Heart right ventricle (tissue), 16 donors: Measurements from ENCODE around the gene TNFRSF14. TPM values are rescaled to one million over a fixed set of nuclear protein-coding genes. Genes with fewer than 3 reads are reported as not detected.

Experiments
- ATAC-seq, 8 donors: fragments of 200-7000 bp; cut with Tn5 transposase; one replicate each; pipeline ENCODE4 v1.9.1; 2020; ENCODE audit warnings: mild to moderate bottlenecking in 8 of 8, moderate library complexity in 8 of 8, moderate number of reproducible peaks in 1 of 8
- DNase-seq, 2 donors: peaks; one replicate each; pipeline ENCODE4 v3.0.0-alpha.2; 2020
- H3K27ac ChIP-seq, 10 donors: fragments of 200-600 bp; sonication (generic) in 2 of 10; one replicate each; pipeline versions ENCODE4 v1.5.0 to v1.8.0; 2020 to 2022; ENCODE audit warnings: mild to moderate bottlenecking in 3 of 10
- H3K27me3 ChIP-seq, 7 donors: fragments of 200-600 bp; one replicate each; pipeline ENCODE4 v1.8.0; 2021 to 2022; ENCODE audit warnings: mild to moderate bottlenecking in 2 of 7
- H3K36me3 ChIP-seq, 9 donors: fragments of 200-600 bp; sonication (generic) in 1 of 9; one replicate each; pipeline versions ENCODE4 v1.5.0 to v1.8.0; 2020 to 2022; ENCODE audit warnings: mild to moderate bottlenecking in 2 of 9
- H3K4me1 ChIP-seq, 9 donors: fragments of 200-600 bp; sonication (generic) in 1 of 9; one replicate each; pipeline versions ENCODE4 v1.5.0 to v1.8.0; 2020 to 2022; ENCODE audit warnings: mild to moderate bottlenecking in 4 of 9
- H3K4me3 ChIP-seq, 10 donors: fragments of 200-600 bp; sonication (generic) in 2 of 10; one replicate each; pipeline versions ENCODE4 v1.5.0 to v1.8.0; 2020 to 2022; ENCODE audit warnings: mild to moderate bottlenecking in 7 of 10, moderate library complexity in 2 of 10
- H3K9me3 ChIP-seq, 11 donors: fragments of 200-600 bp in 10 of 11; sonication (generic) in 2 of 11; one replicate each; pipeline versions ENCODE4 v1.5.0 to v1.8.0; 2013 to 2022; ENCODE audit warnings: mild to moderate bottlenecking in 2 of 11, control low read depth in 1 of 11, moderate library complexity in 1 of 11
- WGBS, 2 donors: extraction: QIAGEN DNeasy Blood & Tissue Kit; methylation state at CpG; one replicate each; pipeline ENCODE4 v1.1.7; 2013; ENCODE audit warnings: inconsistent platforms in 1 of 2; 5-methylcytosine and 5-hydroxymethylcytosine counted together
- intact Hi-C, 10 donors: fragments of 100-400 bp; cut with DNase I; formaldehyde crosslinking; loops; one replicate each; pipeline versions ENCODE4 v1.11.1 to v1.14.2; 2022
- polyA plus RNA-seq, 2 donors: library from polyadenylated mRNA; stranded (reverse); fragments of 200-250 nt; gene quantifications; one replicate each; pipeline ENCODE4 v1.2.3, GENCODE V29; 2013
- total RNA-seq, 10 donors: library from RNA; stranded (reverse); fragmentation: NEBNext Ultra II Directional in 3 of 10; extraction: Animal tissue kit (Norgen Biotek cat#: 25700) in 3 of 10; gene quantifications; one replicate each; pipeline versions ENCODE4 v1.2.1 to v1.2.4, GENCODE V29; 2021 to 2023
- TF ChIP-seq, protein P1 (sequence below), 9 donors: fragments of 200-600 bp; sonication (generic) in 2 of 9; IDR thresholded peaks; one replicate each; pipeline versions ENCODE4 v1.5.0 to v1.8.0; 2021 to 2022; ENCODE audit warnings: antibody characterized with exemption in 9 of 9, mild to moderate bottlenecking in 5 of 9, moderate library complexity in 1 of 9
- donor health status: Arrhythmogenic right ventricular cardiomyopathy.
- donor health status: ischemic (EF 13 %, LVEDD 7.1; RV severe dilation, severe dysfunction).
- donor health status: healthy with polysubstance abuse.
- donor health status: DM: no; HTN: yes; CAD: no.
- donor health status: DM: no; HTN: no; CAD: no.
- donor health status: ischemic (EF 25% LVEDD 6.9; RV normal size, moderate dysfunction).
- donor health status: ischemic (EF 25% LVEDD 5.7; RV mildly dilated, moderate dysfunction).
- donor health status: healthy.
- donor health status: DM: yes; HTN: yes; CAD: no.
- donor health status: Ischemic cardiomyopathy.
- donor health status: ischemic (EF 35%, LVEDD 5.7; RV mildly dilated, moderate dysfunction).
- donor health status: nonischemic (EF 11% LVEDD 7.7; RV severe dilation, severe dysfunction).
- donor health status: DM: yes; HTN: yes; CAD: no.
- donor health status: PGD.
- donor health status: ischemic (EF 29% LVEDD 5.4; RV normal size, mild dysfunction).
- donor health status: nonischemic (EF 23%, LVEDD 6.1; RV moderate dilation, normal function).

The TNFRSF14 gene
- total and polyA plus RNA-seq, 12 donors, result 7.5 to 59.6 (median 14.7) TPM

DNA sequence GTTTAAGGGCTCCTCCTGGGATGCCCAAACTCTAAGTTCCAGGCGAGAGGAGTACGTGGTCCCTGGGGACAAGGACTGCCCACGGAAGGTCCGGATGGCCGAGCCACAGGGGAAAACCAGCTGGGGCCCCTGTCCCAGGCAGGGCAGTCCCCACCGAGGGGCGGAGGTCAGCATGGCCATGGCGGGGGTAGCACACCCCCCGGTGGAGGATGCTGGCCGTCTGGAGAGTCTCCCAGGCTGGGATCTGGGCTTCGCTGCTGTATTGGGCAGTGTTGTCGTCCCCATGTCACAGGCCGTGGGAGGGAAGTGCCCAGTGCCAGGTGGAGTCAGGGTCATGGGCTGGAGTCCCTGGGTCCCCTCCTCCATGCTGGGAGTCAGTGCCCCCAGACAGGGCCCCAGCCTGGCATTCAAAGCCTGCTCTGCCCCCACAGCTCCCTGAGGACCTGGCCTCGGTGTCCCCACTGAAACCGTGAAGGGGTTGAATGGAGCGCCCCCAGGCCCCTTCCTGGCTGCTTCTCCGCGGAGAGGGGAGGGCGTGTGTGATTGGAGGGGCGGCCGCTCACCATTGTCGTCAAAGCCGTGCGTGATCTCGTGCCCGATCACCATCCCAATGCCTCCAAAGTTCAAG is 37.2 kb downstream of the TNFRSF14 start:
- peaks cover 0 to 8% (median 2%) of the 10 kb centered on the region in 11 donors for H3K9me3 ChIP-seq
- H3K4me1 ChIP-seq, result peaks cover 0 to 16% (median 11%) of the 10 kb centered on the region in 9 donors
- peaks cover 0 to 26% (median 0%) of the 10 kb centered on the region in 7 donors for H3K27me3 ChIP-seq
- H3K36me3 ChIP-seq, result peaks cover 0 to 8% (median 0%) of the 10 kb centered on the region in 9 donors
- H3K27ac ChIP-seq, result no peak overlapping the region
- H3K4me3 ChIP-seq, result peak overlapping the region in 6 of 10 donors; percentile 14 to 51 (median 38)
- TF ChIP-seq, protein P1, sequence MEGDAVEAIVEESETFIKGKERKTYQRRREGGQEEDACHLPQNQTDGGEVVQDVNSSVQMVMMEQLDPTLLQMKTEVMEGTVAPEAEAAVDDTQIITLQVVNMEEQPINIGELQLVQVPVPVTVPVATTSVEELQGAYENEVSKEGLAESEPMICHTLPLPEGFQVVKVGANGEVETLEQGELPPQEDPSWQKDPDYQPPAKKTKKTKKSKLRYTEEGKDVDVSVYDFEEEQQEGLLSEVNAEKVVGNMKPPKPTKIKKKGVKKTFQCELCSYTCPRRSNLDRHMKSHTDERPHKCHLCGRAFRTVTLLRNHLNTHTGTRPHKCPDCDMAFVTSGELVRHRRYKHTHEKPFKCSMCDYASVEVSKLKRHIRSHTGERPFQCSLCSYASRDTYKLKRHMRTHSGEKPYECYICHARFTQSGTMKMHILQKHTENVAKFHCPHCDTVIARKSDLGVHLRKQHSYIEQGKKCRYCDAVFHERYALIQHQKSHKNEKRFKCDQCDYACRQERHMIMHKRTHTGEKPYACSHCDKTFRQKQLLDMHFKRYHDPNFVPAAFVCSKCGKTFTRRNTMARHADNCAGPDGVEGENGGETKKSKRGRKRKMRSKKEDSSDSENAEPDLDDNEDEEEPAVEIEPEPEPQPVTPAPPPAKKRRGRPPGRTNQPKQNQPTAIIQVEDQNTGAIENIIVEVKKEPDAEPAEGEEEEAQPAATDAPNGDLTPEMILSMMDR (IDR thresholded peaks at IDR 0.05), result no peak
- peak in 1 of 2 donors; percentile 10 for DNase-seq
- WGBS, 2 donors, result 57 to 62% methylated on average over 26 of the region's 26 CpGs
- no peak for ATAC-seq
- intact Hi-C loops, result loop anchor here in 3 of 10 donors (5.0 to 10.0 kb wide), 2 partner anchors 44 to 51 kb away; no protein-coding TSS in a partner anchor

DNA sequence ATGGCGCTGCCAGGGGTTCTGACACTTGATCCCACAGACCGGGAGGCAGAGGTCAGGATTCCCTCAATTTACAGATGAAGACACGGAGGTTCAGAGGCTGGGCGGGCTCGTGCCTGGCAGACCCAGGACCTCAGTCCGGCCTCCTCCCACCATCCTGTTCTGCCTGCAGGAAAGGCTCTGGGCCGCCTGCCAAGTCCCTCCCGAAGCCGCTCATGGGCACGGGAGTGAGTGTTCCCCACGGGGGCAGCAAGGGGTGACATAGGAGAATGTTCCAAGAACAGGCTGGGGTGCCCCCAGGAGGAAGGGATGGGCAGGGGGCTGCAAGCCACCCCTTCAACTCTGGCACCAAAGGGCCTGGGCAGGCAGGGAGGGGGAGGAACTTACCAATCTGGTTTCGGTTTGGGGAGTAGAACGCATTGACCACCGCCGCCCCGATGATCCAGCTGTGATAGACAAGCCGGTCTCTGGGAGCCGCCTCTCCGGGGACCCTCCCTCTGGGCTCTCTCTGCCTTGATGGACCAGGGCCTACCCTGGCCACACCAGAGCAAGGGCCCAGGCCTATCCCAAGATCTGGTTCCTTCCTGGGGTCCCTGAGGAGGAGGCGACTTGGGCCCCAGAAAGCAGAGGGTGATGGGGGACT is 38.0 kb downstream of the TNFRSF14 start:
- Histone ChIP-seq H3K4me1 (peaks cover 0 to 16% (median 11%) of the 10 kb centered on the region in 9 donors), H3K9me3 (peaks cover 0 to 15% (median 9%) of the 10 kb centered on the region in 11 donors), H3K36me3 (peaks cover 0 to 8% (median 0%) of the 10 kb centered on the region in 9 donors), H3K27me3 (peaks cover 0 to 26% (median 0%) of the 10 kb centered on the region in 7 donors), H3K27ac (peak overlapping the region in 1 of 10 donors; percentile 6), H3K4me3 (peak overlapping the region in 9 of 10 donors; percentile 6 to 51 (median 34))
- ATAC-seq (peak in 6 of 8 donors; percentile 19 to 78 (median 64)), DNase-seq (peak; percentile 68 to 77)
- TF ChIP-seq, protein P1 (IDR thresholded peaks at IDR 0.05), result no peak
- intact Hi-C loops, result loop anchor here in 3 of 10 donors (5.0 to 10.0 kb wide), 2 partner anchors 43 to 51 kb away; no protein-coding TSS in a partner anchor
- 34 to 60% methylated on average over 20 of the region's 20 CpGs for WGBS, 2 donors

DNA sequence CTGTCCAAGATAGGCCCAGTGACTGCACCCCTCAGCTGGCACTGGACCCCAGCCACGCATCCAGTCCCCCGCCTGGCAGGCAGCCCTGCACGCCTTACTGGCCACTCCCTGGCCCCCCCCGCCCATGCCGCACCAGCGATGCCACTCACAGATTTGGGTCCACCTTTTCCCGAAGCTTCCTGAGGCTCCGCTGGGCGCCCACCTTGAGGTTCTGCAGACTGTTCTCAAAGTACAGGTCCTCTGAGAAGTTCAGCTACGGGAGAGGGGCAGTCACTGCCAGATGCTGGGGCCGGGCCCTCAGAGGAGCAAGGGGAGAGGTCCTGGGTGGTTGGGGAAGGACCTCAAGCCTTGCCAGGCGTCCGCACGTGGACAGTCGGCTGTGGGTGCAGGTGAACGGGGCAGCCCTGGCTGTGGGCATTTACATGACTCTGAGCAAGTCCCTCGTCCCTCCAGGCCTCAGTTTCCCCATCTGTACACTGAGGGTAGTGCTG is 38.5 kb downstream of the TNFRSF14 start:
- Histone ChIP-seq H3K27ac (no peak overlapping the region), H3K9me3 (peaks cover 0 to 21% (median 9%) of the 10 kb centered on the region in 11 donors), H3K36me3 (peaks cover 0 to 3% (median 0%) of the 10 kb centered on the region in 9 donors), H3K4me3 (peak overlapping the region in 1 of 10 donors; percentile 51), H3K27me3 (peaks cover 0 to 26% (median 0%) of the 10 kb centered on the region in 7 donors), H3K4me1 (peaks cover 0 to 16% (median 11%) of the 10 kb centered on the region in 9 donors)
- DNase-seq (peak in 1 of 2 donors; percentile 20), ATAC-seq (peak in 1 of 8 donors; percentile 3)
- TF ChIP-seq, protein P1 (IDR thresholded peaks at IDR 0.05), result no peak
- intact Hi-C loops, result loop anchor here in 3 of 10 donors (5.0 to 10.0 kb wide), 2 partner anchors 43 to 50 kb away; no protein-coding TSS in a partner anchor
- 88 to 91% methylated on average over 17 of the region's 17 CpGs for WGBS, 2 donors

DNA sequence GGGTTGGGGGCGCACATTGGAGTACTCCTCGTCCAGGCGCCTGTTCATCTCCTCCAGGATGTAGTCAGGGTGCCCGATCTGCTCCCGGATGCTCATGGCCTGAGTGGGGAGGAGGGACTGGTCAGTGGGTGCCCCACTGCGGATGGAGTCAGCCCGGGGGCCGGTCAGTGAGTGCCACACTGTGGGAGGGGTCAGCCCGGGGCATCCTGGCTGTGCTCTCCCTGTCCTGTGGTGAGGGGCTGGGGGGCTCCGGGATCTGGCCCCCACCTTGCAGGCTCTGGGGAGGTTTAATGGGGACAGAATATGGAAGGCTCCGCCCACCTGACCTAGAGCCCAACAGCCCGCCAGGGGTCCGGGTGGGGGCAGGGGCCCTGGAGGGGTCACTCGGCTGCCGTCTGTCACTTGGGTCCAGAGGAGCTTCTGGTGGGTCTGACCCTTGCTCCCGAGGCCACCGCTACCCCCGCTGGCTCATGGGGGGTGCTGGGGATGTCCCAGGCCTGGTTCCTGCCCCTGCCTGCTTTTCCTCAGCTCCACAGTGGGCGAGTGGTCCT is 39.2 kb downstream of the TNFRSF14 start:
- no peak overlapping the region for H3K27ac ChIP-seq
- WGBS, 2 donors, result 71 to 79% methylated on average over 19 of the region's 19 CpGs
- intact Hi-C loops, result loop anchor here in 2 of 10 donors (10.0 kb wide), 1 partner anchor 49 kb away; no protein-coding TSS in a partner anchor
- no peak overlapping the region for H3K4me3 ChIP-seq
- H3K9me3 ChIP-seq, result peaks cover 0 to 27% (median 9%) of the 10 kb centered on the region in 11 donors
- ATAC-seq (no peak), DNase-seq (no peak)
- peaks cover 0 to 26% (median 0%) of the 10 kb centered on the region in 7 donors for H3K27me3 ChIP-seq
- H3K36me3 ChIP-seq, result no peaks in the 10 kb centered on the region
- H3K4me1 ChIP-seq, result peaks cover 0 to 16% (median 11%) of the 10 kb centered on the region in 9 donors
- TF ChIP-seq, protein P1 (IDR thresholded peaks at IDR 0.05), result no peak
